Loucy (cell line): ENCODE results near the gene ITPRID2.

ENCODE experiments used
- H2AFZ ChIP-seq: fragments of 200-600 bp; sonication (generic); 2 replicates; pipeline ENCODE4 v1.6.0; 2016; ENCODE audit warnings: antibody characterized with exemption, mild to moderate bottlenecking, low read length, moderate library complexity
- H3F3A ChIP-seq: fragments of 200-600 bp; 2 replicates; pipeline ENCODE4 v1.6.0; 2016; ENCODE audit warnings: antibody characterized with exemption, low read depth, mild to moderate bottlenecking
- H3K27me3 ChIP-seq: fragments of 200-600 bp; sonication (generic); 2 replicates; pipeline ENCODE4 v1.6.1; 2014; ENCODE audit warnings: low read length, mild to moderate bottlenecking; ENCODE audit not compliant: insufficient read depth, poor library complexity, severe bottlenecking
- H3K36me3 ChIP-seq: fragments of 200-600 bp; sonication (generic); 2 replicates; pipeline ENCODE4 v1.6.1; 2016; ENCODE audit warnings: low read length; ENCODE audit not compliant: insufficient read depth
- H3K4me1 ChIP-seq: fragments of 200-600 bp; sonication (generic); 2 replicates; pipeline ENCODE4 v1.5.1; 2014; ENCODE audit warnings: low read length, mild to moderate bottlenecking; ENCODE audit not compliant: insufficient read depth, poor library complexity, severe bottlenecking
- H3K4me2 ChIP-seq: fragments of 200-600 bp; sonication (generic); 2 replicates; pipeline ENCODE4 v1.6.0; 2014; ENCODE audit warnings: antibody characterized with exemption, low read length, low read depth, mild to moderate bottlenecking; ENCODE audit not compliant: poor library complexity, severe bottlenecking
- H3K4me3 ChIP-seq: fragments of 200-600 bp; sonication (generic); 2 replicates; pipeline ENCODE4 v1.5.1; 2014; ENCODE audit warnings: low read length, mild to moderate bottlenecking, mixed read lengths; ENCODE audit not compliant: poor library complexity, severe bottlenecking
- H3K79me2 ChIP-seq: fragments of 200-600 bp; sonication (generic); 2 replicates; pipeline ENCODE4 v1.6.1; 2014; ENCODE audit warnings: low read length; ENCODE audit not compliant: insufficient read depth
- H3K9ac ChIP-seq: fragments of 200-600 bp; sonication (generic); 2 replicates; pipeline ENCODE4 v1.6.0; 2014; ENCODE audit warnings: mild to moderate bottlenecking, low read depth, low read length, moderate library complexity; ENCODE audit not compliant: poor library complexity, severe bottlenecking
- H3K9me2 ChIP-seq: fragments of 200-600 bp; sonication (generic); replicated peaks from 2 replicates; pipeline ENCODE4 v1.6.1; 2016; ENCODE audit warnings: low read depth, low read length, mixed read lengths
- H3K9me3 ChIP-seq: fragments of 200-600 bp; sonication (generic); 2 replicates; pipeline ENCODE4 v1.6.1; 2014; ENCODE audit warnings: mild to moderate bottlenecking, antibody characterized with exemption, low read length, low read depth; ENCODE audit not compliant: insufficient read depth
- H4K20me1 ChIP-seq: fragments of 200-600 bp; sonication (generic); 2 replicates; pipeline ENCODE4 v1.6.0; 2014; ENCODE audit warnings: antibody characterized with exemption, low read length, mild to moderate bottlenecking; ENCODE audit not compliant: insufficient read depth, poor library complexity, severe bottlenecking
- EZH2phosphoT487 ChIP-seq: fragments of 200-600 bp; IDR thresholded peaks from 2 replicates; pipeline ENCODE4 v1.6.1; 2018; ENCODE audit warnings: antibody characterized with exemption, mild to moderate bottlenecking, moderate library complexity, borderline replicate concordance
- TF ChIP-seq, protein P1 (sequence below): fragments of 200-600 bp; sonication (generic); conservative IDR thresholded peaks from 2 replicates; pipeline ENCODE4 v1.5.1; 2014; ENCODE audit warnings: mild to moderate bottlenecking, antibody characterized with exemption, low read length

The ITPRID2 gene

GRCh38 chr2:181978351-181979150, 87.0 kb downstream of the ITPRID2 start:
- Histone ChIP-seq H3K4me2 (no peak overlapping the region), H2AFZ (no peak overlapping the region; the same call in 1 of the 2 replicates), H3K9me3 (no peaks in the 10 kb centered on the region), H3K36me3 (no peaks in the 10 kb centered on the region), H3K9me2 (no peaks in the 10 kb centered on the region), H3K79me2 (no peaks in the 10 kb centered on the region), H3K9ac (no peak overlapping the region), H3K27me3 (no peaks in the 10 kb centered on the region), H4K20me1 (no peaks in the 10 kb centered on the region), H3F3A (no peaks in the 10 kb centered on the region), H3K4me1 (no peaks in the 10 kb centered on the region), H3K4me3 (no peak overlapping the region)
- TF ChIP-seq, protein P1, sequence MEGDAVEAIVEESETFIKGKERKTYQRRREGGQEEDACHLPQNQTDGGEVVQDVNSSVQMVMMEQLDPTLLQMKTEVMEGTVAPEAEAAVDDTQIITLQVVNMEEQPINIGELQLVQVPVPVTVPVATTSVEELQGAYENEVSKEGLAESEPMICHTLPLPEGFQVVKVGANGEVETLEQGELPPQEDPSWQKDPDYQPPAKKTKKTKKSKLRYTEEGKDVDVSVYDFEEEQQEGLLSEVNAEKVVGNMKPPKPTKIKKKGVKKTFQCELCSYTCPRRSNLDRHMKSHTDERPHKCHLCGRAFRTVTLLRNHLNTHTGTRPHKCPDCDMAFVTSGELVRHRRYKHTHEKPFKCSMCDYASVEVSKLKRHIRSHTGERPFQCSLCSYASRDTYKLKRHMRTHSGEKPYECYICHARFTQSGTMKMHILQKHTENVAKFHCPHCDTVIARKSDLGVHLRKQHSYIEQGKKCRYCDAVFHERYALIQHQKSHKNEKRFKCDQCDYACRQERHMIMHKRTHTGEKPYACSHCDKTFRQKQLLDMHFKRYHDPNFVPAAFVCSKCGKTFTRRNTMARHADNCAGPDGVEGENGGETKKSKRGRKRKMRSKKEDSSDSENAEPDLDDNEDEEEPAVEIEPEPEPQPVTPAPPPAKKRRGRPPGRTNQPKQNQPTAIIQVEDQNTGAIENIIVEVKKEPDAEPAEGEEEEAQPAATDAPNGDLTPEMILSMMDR: no peak
- no peak for TF ChIP-seq EZH2phosphoT487
